RKO (cell line): Measurements from ENCODE around the gene VSNL1.

Source experiments
- DNase-seq: peaks from one replicate; pipeline ENCODE4 v3.0.0-alpha.2; 2016; ENCODE audit warnings: low spot score

Gene VSNL1

GRCh38 chr2:17646081-17646554, 105.6 kb downstream of the VSNL1 start:
- DNase-seq: peak; percentile 88

GRCh38 chr2:17646838-17647701, 106.6 kb downstream of the VSNL1 start:
- no peak for DNase-seq

GRCh38 chr2:17648581-17648980, 108.1 kb downstream of the VSNL1 start:
- DNase-seq: no peak

DNA sequence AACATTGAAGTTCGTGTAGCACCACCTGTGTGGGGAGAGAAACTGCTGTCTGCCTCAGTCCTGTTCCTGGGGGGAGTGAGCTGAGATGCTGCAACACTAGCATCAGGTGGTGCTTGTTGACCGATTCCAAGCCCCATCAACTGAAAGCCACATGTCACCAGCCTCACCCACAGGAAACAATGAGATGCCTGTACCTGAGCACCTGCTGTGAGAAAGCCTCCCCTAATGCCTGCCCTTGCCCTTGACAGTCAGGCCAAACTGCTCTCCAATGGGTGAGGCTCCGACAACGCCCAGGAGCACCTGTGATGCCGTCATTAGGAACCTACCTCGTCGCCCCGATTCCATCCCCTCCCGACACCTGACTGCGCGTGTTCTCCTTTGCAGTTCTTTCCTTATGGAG, 108.5 kb downstream of the VSNL1 start:
- no peak for DNase-seq

DNA sequence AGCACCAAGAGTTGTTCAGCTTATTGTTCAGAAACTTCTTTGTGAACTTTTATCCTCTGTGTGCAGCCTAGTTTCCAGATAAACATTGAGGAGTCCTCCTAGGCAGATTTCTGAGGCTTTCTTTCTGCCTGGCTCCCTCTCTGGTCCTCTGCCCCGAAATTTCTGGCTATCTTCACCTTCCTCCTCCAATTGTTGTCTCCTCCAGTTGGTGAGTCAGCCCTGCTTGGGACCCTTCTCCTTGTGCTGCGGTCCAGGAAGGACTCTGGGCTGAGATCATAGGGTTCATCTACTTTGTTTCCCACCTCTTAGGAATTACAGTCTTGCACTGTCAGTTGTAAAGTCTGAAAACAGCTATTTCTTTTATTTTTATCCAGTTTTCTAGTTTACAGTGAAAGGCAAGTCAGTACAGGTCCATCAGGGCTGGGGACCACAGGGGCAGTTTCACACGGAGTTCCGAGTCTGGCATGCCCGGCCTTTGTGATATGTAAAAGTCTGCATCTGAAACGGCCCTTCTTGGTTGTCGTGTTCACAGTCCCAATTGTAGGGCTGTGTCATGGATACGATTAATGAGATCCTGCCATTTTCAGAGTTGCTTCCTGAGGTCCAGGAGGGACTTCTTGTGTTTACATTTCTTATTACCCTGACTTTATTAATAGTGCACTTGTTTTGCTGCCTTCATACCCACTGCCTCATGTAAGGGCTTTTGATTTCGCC, 112.3 kb downstream of the VSNL1 start:
- no peak for DNase-seq

DNA sequence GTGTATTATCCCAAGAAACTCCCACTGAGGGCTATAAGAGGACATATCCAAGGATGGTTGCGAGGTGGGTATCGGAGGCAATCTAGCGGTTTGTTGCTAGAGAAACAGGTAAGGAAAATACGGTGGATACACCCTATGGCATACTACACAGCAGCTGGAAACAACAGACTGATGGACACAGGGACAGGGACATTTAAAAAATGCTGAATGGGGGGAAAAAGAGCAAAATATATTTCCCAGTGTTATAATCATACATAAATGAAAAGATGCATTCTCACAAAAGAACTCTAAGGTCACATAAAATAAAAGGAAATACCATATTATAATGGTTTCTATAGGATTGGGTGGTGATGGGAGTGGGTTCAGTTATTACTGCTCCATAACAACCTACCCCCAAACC, 117.3 kb downstream of the VSNL1 start:
- no peak for DNase-seq

GRCh38 chr2:17658251-17658843, 117.9 kb downstream of the VSNL1 start:
- DNase-seq: no peak

DNA sequence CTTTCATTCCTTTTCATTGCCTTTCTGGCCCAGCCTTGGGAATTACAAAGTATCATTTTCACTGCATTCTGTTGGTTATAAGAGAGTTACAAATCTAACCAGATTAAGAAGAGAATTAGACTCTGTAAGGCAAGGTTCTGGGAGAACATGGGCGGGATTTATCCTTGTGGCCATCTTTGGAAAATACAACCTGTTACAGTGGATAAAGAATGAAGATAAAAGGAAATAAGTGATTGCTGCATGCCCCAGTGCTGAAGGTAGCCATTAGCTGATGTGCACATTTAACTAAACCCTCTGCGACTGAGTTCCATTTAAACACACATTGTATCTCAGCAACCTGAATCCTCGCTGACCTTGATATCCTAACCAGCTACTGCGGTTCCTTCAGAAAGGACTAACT, 119.7 kb downstream of the VSNL1 start:
- DNase-seq: no peak

GRCh38 chr2:17661460-17661859, 121.0 kb downstream of the VSNL1 start:
- no peak for DNase-seq

DNA sequence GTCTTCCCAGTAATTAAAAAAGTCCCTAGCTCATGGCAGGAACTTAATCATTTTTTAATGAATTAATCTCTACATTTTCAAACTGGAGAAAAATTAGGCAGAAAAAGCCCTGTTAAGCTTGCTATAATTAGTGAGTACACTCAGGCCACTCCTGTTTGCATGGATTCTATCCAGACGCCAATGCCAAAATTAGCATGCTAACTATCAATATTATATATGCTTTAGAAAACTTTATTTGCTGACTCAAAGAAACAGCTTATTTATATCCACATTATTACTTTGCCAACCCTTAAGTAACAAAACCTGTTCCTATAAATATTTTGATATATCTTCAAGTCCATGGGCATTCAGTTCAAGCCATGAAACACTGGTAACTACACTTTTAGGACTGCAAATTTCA, 122.2 kb downstream of the VSNL1 start:
- no peak for DNase-seq

DNA sequence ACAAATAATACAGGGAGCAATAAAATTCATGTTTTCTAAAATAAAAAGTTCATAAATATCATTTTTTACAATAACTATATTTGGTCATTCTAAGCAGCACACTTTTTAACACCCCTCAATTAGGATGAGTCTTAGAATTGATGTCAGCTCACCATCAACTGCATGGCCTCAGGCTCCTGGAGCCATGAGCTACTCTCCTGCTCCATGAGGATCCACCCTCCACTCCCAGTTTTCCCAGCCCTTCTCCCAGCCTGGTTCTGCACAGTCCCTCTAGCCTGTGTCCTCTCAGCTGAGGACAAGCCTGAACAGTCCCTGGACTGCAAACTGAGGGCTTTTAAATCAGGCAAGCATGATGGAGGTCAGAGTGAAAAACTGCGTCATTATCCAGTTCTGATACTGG, 124.0 kb downstream of the VSNL1 start:
- DNase-seq: no peak

DNA sequence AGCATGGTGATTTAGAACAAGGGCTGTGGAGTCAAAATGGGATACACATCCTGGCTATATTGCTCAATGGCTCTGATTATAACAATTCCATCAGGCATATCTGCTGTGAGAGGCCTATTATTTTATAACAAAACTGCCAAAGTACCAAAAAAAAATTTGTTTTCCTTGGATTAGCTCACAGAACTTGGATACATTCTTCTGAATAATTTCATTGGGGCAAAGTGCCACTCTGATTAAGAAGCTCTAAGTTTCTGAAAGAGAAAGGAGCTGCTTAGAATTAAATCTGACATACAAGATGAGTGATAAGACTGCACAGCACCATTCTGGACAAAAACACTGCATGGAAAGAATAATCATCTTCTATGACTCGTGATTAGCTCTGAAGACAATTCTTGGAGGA, 127.4 kb downstream of the VSNL1 start:
- DNase-seq: no peak

DNA sequence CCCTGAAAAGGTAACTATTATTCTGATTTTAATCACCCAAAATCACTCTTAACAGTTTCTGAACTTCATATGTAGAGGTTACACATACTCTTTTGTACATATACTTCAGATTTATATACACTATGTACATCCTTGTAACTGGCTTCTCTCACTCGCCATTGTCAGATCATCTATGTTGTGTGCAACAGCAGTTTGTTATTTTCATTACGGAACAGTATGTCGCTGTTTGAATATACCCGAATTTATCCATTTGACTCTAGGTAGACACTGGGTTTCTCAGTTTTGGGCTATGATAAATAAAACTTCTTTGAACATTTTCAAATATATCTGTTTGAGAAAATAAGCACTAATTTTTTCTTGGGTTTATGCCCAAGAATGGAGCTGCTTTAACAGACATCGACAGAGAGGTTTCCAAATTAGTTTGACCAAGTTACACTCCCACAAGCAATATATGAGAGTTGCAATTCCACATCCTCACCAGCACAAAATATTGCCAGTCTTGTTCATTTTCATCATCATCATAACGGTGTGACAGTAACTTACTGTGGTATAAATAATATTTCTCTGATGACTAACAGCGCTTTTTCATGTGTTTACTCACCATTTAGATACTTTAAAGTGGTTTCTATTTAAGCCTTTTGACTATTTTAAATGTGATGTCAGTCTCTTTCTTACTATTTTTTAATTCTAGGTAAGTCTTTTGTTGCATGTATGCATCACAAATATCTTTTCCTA, 132.3 kb downstream of the VSNL1 start:
- peak; percentile 93 for DNase-seq

- no peak for DNase-seq
Observed at GRCh38 chr2:17674817-17675216, 134.3 kb downstream of the VSNL1 start.

DNA sequence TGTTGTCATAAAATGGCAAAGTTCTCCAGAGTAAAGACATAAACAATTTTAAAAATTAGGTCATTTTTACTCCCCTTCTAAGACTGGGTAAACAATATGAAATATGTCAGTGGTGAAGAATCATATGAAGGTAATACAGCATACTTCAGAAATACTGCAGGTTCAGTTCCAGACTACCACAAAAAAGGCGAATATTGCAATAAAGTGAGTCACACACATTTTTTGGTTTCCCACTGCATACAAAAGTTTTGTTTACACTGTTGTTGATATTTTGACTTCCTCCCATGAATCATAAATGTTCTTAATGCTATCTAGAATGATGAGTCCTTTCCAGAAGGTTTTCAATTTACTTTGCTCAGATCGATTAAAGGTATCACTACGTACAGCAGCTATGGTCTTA, 139.6 kb downstream of the VSNL1 start:
- no peak for DNase-seq

- DNase-seq: no peak
Observed at GRCh38 chr2:17682098-17682857, 141.8 kb downstream of the VSNL1 start.

- DNase-seq: no peak
Observed at GRCh38 chr2:17683981-17684380, 143.5 kb downstream of the VSNL1 start.

DNA sequence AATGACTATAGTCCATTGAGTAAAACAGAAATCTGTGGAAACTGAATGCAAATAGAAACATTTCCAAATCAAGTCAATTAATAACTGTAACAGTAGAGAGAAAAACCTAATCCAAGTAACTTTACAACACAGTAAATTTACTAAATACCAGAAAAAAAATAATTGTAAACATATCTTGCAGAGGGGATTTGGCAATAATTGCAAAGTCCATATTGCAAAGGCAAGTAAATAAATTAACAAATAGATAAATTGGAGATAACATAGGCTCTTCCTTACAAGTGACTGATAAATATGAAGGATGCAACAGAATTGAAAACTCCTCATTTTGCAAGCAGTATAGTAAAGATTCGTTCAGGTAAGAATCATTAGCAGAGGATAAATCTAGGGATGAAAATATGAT, 148.1 kb downstream of the VSNL1 start:
- no peak for DNase-seq

- DNase-seq: no peak
Observed at GRCh38 chr2:17689010-17689409, 148.5 kb downstream of the VSNL1 start.

- DNase-seq: no peak
Observed at GRCh38 chr2:17690776-17691175, 150.3 kb downstream of the VSNL1 start.
